WTC11 (cell line): ENCODE results near the gene RFNG.

Experiments used
- AFF4 ChIP-seq: sonication (generic); formaldehyde crosslinking; IDR thresholded peaks from 2 replicates; pipeline ENCODE4 v1.8.1; 2023; ENCODE audit warnings: mild to moderate bottlenecking, missing genetic modification reagents, borderline replicate concordance
- ATF3 ChIP-seq: sonication (generic); formaldehyde crosslinking; conservative IDR thresholded peaks from 2 replicates; pipeline ENCODE4 v1.8.1; 2022; ENCODE audit warnings: mild to moderate bottlenecking, missing genetic modification reagents
- CTCF ChIP-seq: fragments of 200-600 bp; IDR thresholded peaks from 2 replicates; pipeline ENCODE4 v1.8.0; 2022; ENCODE audit warnings: antibody characterized with exemption
- ESRRA ChIP-seq: sonication (generic); formaldehyde crosslinking; IDR thresholded peaks from 2 replicates; pipeline ENCODE4 v1.8.1; 2022; ENCODE audit warnings: mild to moderate bottlenecking, missing genetic modification reagents, borderline replicate concordance
- FOXJ3 ChIP-seq: sonication (generic); formaldehyde crosslinking; IDR thresholded peaks from 2 replicates; pipeline ENCODE4 v1.9.0; 2021; ENCODE audit warnings: missing genetic modification reagents, mild to moderate bottlenecking, borderline replicate concordance
- FOXP1 ChIP-seq: sonication (generic); formaldehyde crosslinking; IDR thresholded peaks from 2 replicates; pipeline ENCODE4 v1.8.0; 2022; ENCODE audit warnings: missing genetic modification reagents, mild to moderate bottlenecking, moderate library complexity, borderline replicate concordance
- GTF2I ChIP-seq: fragments of 250-450 bp; sonication (Bioruptor Pico); conservative IDR thresholded peaks from 2 replicates; pipeline ENCODE4 v1.4.0; 2021; ENCODE audit warnings: mild to moderate bottlenecking
- MAX ChIP-seq: sonication (generic); formaldehyde crosslinking; IDR thresholded peaks from 2 replicates; pipeline ENCODE4 v1.8.0; 2022; ENCODE audit warnings: mild to moderate bottlenecking, missing genetic modification reagents
- MYBL2 ChIP-seq: sonication (generic); formaldehyde crosslinking; IDR thresholded peaks from 2 replicates; pipeline ENCODE4 v1.8.1; 2023; ENCODE audit warnings: mild to moderate bottlenecking, moderate library complexity, missing genetic modification reagents
- NR1H2 ChIP-seq: sonication (generic); formaldehyde crosslinking; IDR thresholded peaks from 2 replicates; pipeline ENCODE4 v1.9.0; 2021; ENCODE audit warnings: mild to moderate bottlenecking, moderate library complexity, missing genetic modification reagents
- OVOL2 ChIP-seq: fragments of 250-450 bp; sonication (Bioruptor Pico); IDR thresholded peaks from 2 replicates; pipeline ENCODE4 v1.9.0; 2021; ENCODE audit warnings: mild to moderate bottlenecking, borderline replicate concordance
- SP1 ChIP-seq: sonication (generic); formaldehyde crosslinking; conservative IDR thresholded peaks from 2 replicates; pipeline ENCODE4 v1.8.1; 2022; ENCODE audit warnings: missing genetic modification reagents
- USF1 ChIP-seq: sonication (generic); formaldehyde crosslinking; IDR thresholded peaks from 2 replicates; pipeline ENCODE4 v1.8.0; 2022; ENCODE audit warnings: mild to moderate bottlenecking, missing genetic modification reagents
- ZBTB43 ChIP-seq: sonication (generic); formaldehyde crosslinking; IDR thresholded peaks from 2 replicates; pipeline ENCODE4 v1.8.1; 2023; ENCODE audit warnings: mild to moderate bottlenecking, missing genetic modification reagents

- TF ChIP-seq ATF3 = no peak
- no peak for TF ChIP-seq MYBL2 (CRISPR knock-in tag)
- TF ChIP-seq FOXJ3 = no peak
- no peak for TF ChIP-seq CTCF
- no peak for TF ChIP-seq FOXP1 (CRISPR knock-in tag)
- TF ChIP-seq SP1 = no peak
- TF ChIP-seq NR1H2 = no peak
- TF ChIP-seq ZBTB43 (CRISPR knock-in tag) = no peak
- TF ChIP-seq MAX (CRISPR knock-in tag) = no peak
- no peak for TF ChIP-seq AFF4 (CRISPR knock-in tag)
- TF ChIP-seq OVOL2 (CRISPR knock-in tag) = no peak
- no peak for TF ChIP-seq ESRRA (CRISPR knock-in tag)
- no peak for TF ChIP-seq GTF2I (CRISPR knock-in tag)
- no peak for TF ChIP-seq USF1 (CRISPR knock-in tag)
These were observed 19.0 kb upstream of the RFNG start for GRCh38 chr17:82070611-82071010.
